Progenitor cell of endocrine pancreas (in vitro differentiated cells): ENCODE results near the gene IL12A. TPM values are rescaled to one million over a fixed set of nuclear protein-coding genes. Genes with fewer than 3 reads are reported as not detected.

Experiments
- DNase-seq: peaks from one replicate; pipeline ENCODE4 v3.0.0; 2021; ENCODE audit warnings: low spot score; ENCODE audit not compliant: unreplicated experiment
- H3K27ac Mint-ChIP-seq: 2 replicates; pipeline ENCODE4 v1.8.0; 2021; ENCODE audit warnings: mild to moderate bottlenecking, moderate library complexity, mixed read lengths
- H3K27me3 Mint-ChIP-seq: 2 replicates; pipeline ENCODE4 v1.8.0; 2021; ENCODE audit warnings: mixed read lengths
- H3K36me3 Mint-ChIP-seq: 2 replicates; pipeline ENCODE4 v1.8.0; 2022; ENCODE audit warnings: mixed read lengths; ENCODE audit not compliant: insufficient read depth
- H3K4me1 Mint-ChIP-seq: 2 replicates; pipeline ENCODE4 v1.8.0; 2021; ENCODE audit warnings: low read depth, mixed read lengths
- H3K4me3 Mint-ChIP-seq: 2 replicates; pipeline ENCODE4 v1.8.0; 2021; ENCODE audit warnings: low read depth, mild to moderate bottlenecking, moderate library complexity, mixed read lengths
- H3K9me3 Mint-ChIP-seq: 2 replicates; pipeline ENCODE4 v1.8.0; 2021; ENCODE audit warnings: low read depth, mixed read lengths
- total RNA-seq: library from RNA; stranded (reverse); gene quantifications from 2 replicates; pipeline ENCODE4 v1.2.1, GENCODE V29; 2021
- TF ChIP-seq, protein P1 (sequence below): fragments of 200-600 bp; sonication (generic); IDR thresholded peaks from one replicate; pipeline ENCODE4 v1.5.0; 2021; ENCODE audit warnings: antibody characterized with exemption, mild to moderate bottlenecking; ENCODE audit not compliant: unreplicated experiment

The IL12A gene
- total RNA-seq, 1 donor from 2014 or later: not detected

DNA sequence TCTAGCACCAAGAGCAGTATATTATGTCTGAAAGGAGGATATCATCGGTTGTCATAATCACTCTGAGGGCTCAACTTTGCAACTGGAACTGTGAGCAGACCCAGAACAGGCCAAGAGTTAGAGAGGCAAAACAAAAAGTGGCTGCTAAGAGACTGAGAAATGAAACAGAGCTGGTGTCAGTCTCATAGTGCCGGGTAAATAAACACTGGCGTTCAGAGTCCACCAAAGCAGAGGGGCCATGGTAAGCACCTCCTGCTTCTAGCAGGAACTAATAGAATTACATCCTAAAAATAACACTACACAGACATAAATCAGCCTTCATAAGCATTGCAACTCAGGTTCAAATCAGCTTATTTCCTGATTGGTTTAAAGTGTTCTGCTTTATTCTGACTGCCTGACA is 10.3 kb upstream of the IL12A start:
- H3K27me3 Mint-ChIP-seq: no peaks in the 10 kb centered on the region
- no peaks in the 10 kb centered on the region for H3K36me3 Mint-ChIP-seq
- no peak overlapping the region for H3K4me3 Mint-ChIP-seq
- TF ChIP-seq, protein P1, sequence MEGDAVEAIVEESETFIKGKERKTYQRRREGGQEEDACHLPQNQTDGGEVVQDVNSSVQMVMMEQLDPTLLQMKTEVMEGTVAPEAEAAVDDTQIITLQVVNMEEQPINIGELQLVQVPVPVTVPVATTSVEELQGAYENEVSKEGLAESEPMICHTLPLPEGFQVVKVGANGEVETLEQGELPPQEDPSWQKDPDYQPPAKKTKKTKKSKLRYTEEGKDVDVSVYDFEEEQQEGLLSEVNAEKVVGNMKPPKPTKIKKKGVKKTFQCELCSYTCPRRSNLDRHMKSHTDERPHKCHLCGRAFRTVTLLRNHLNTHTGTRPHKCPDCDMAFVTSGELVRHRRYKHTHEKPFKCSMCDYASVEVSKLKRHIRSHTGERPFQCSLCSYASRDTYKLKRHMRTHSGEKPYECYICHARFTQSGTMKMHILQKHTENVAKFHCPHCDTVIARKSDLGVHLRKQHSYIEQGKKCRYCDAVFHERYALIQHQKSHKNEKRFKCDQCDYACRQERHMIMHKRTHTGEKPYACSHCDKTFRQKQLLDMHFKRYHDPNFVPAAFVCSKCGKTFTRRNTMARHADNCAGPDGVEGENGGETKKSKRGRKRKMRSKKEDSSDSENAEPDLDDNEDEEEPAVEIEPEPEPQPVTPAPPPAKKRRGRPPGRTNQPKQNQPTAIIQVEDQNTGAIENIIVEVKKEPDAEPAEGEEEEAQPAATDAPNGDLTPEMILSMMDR: no peak
- peaks cover 9% of the 10 kb centered on the region for H3K9me3 Mint-ChIP-seq
- DNase-seq: no peak
- H3K4me1 Mint-ChIP-seq: no peaks in the 10 kb centered on the region
- no peak overlapping the region for H3K27ac Mint-ChIP-seq

DNA sequence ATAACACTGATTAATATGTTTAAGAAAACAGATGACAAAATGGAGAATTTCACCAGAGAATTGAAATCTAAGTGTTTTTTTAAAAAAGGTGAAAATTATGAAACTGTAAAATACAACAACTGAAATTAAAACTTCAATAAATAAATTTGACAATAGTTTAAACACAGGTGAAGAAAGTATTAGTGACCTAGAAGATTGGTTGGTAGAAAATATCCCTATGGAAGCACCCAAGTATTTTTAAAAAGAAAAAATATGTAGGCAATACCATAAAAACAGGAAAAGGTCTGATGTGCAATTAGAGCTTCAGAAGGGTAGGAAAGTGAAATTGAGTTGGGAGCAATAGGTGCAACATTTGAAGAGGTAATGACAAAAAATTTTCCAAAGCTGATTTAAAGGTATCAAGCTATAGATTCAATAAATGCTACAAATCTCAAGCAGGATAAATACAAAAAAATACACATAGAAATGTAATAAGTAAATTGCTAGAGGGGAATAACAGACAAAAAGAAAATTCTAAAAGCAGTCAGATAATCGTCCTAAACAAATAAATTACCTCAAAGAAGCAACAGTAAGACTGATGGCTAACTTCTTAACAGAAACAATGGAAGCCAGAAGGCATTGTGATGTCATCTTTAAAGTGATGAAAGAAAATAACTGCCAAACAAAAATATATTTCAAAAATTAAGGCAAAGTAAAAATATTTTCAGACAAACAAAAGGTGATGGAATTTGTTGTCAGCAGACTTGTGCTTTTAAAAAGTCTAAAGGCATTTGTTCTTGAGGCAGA is 9.5 kb upstream of the IL12A start:
- Mint-ChIP-seq H3K27ac (no peak overlapping the region), H3K4me3 (no peak overlapping the region), H3K4me1 (no peaks in the 10 kb centered on the region), H3K36me3 (no peaks in the 10 kb centered on the region), H3K27me3 (no peaks in the 10 kb centered on the region), H3K9me3 (peaks cover 9% of the 10 kb centered on the region)
- TF ChIP-seq, protein P1: no peak
- DNase-seq: no peak

DNA sequence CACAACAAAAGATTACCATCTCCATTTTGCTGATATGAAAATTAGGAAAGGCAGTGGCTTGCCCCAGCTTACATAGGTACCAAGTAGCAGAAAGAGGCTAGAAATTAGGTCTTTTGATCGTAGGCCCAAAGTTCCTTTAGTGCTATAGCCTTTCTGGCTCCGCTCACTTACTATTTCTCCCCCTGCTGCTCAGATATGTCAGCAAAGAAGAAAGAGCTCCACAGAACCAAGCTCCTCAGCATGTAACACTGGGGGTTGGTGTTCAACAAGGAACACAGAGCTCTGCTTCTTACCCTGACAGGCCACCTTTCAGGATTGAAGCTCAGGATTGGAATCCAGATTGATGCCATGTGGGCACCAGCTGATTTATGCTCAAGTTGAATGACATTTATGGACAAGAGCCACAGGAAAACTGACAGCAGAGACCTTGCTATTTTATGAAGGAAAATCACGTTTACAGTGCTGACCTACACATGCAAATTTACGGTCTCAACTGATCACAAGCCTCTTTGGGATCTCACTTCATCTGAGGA is 6.1 kb upstream of the IL12A start:
- Mint-ChIP-seq H3K4me3 (no peak overlapping the region), H3K4me1 (no peaks in the 10 kb centered on the region), H3K36me3 (no peaks in the 10 kb centered on the region), H3K9me3 (peaks cover 9% of the 10 kb centered on the region), H3K27me3 (peaks cover 5% of the 10 kb centered on the region), H3K27ac (no peak overlapping the region)
- TF ChIP-seq, protein P1: no peak
- DNase-seq: no peak

DNA sequence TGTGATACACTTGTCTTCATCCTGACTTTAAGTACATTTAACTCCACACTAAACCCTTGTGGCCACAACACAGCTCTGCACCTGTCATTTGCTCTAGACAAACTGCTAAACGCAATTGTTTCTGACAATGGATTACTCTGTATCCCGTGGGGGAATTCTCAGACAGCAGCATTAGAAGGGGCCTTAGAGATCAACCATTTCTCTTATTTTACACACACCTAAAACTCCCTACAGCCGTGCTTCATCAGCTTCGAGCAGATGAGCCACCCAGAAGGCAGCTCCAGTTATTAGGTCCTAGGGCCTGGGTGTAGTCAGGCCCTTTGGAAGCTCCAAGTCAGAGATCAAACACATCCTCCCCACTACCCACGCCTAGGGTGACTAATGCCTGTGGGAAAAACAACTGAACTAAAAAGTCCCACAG is 1.3 kb upstream of the IL12A start:
- TF ChIP-seq, protein P1: peak; percentile 30
- Mint-ChIP-seq H3K4me1 (peaks cover 3% of the 10 kb centered on the region), H3K9me3 (peaks cover 7% of the 10 kb centered on the region), H3K27me3 (peaks cover 39% of the 10 kb centered on the region), H3K4me3 (no peak overlapping the region), H3K27ac (no peak overlapping the region), H3K36me3 (no peaks in the 10 kb centered on the region)
- no peak for DNase-seq

DNA sequence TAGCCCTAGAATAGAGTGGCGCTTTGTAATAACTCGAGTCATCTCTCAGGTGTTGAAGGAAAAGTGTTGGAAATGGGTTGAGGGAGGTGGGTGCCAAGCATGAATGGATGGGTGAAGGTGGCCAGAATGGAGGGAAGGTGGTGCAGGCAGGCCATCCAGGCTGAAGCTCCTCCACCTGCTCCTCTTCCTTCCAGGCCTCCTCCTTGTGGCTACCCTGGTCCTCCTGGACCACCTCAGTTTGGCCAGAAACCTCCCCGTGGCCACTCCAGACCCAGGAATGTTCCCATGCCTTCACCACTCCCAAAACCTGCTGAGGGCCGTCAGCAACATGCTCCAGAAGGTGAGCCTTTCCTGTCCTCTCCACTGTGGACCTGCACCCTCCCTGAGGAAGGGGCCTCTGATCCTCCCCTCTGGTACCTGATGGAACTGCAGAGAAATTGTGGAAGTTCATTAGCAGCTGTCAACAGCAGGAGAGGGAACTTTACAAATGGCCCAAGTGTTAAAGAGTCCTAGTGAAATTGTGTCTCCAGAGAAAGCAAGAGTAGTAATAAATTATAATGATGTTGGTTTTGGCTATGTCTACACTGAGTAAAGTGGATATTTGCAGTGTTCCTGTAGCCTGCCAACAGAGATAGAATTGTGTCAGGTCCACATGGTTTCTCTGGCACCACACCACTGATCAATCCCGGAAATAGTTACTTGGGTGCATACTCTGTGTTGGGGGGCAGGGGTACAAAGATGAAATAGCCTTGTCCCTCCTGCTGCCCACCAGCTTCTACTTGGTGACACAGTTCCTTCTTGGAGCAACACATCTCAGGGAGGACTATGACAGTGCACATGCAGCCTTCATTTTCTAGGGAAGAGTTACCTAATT is 1.6 kb downstream of the IL12A start:
- H3K4me1 Mint-ChIP-seq: peaks cover 23% of the 10 kb centered on the region
- H3K36me3 Mint-ChIP-seq: no peaks in the 10 kb centered on the region
- H3K27me3 Mint-ChIP-seq: peaks cover 41% of the 10 kb centered on the region
- peak overlapping the region; percentile 52 for H3K4me3 Mint-ChIP-seq
- H3K9me3 Mint-ChIP-seq: peaks cover 7% of the 10 kb centered on the region
- TF ChIP-seq, protein P1: peak; percentile 24
- DNase-seq: no peak
- no peak overlapping the region for H3K27ac Mint-ChIP-seq
